ENCODE data around the gene TP53I13. TPM values are rescaled to one million over a fixed set of nuclear protein-coding genes. Genes with fewer than 3 reads are reported as not detected.
A peak's percentile ranks its signal among the peaks of the same experiment; 100 is the strongest.

Gene TP53I13
- total and polyA plus RNA-seq, 2 donors from 2014 or later, result 51.6 to 75.5 TPM

DNA sequence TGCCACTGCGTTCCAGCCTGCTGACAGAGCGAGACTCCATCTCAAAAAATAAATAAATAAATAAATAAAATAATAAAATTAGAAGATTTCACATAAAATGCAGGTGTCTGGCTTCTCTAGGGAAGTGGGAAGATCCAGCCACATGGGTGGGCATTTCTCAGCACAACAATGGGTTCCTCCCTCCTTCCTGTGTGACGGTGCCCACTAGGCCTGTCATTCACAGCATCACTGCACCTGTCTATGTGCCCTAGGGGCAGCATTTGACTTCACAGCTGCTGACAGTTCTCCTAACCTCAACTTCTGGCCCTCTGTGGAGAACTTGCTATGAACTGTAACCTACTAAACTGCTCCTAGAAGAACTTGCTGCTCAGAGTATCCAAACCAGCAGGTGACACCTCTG is 4.7 kb upstream of the TP53I13 start:
- peaks cover 0 to 5% (median 4%) of the 10 kb centered on the region in 3 donors for H3K36me3 ChIP-seq (ENCODE audit: control insufficient read depth in 2 of 3, insufficient read depth in 3 of 3, low read length in 3 of 3)
- H3K4me3 ChIP-seq (ENCODE audit: low read length in 3 of 3), result peak overlapping the region in 1 of 3 donors; percentile 5
- H3K27me3 ChIP-seq (ENCODE audit: control insufficient read depth, insufficient read depth, low read length), result no peaks in the 10 kb centered on the region
- H3K9ac ChIP-seq (ENCODE audit: low read length in 3 of 3), result no peak overlapping the region
- peaks cover 0 to 12% (median 4%) of the 10 kb centered on the region in 3 donors for H3K4me1 ChIP-seq (ENCODE audit: control insufficient read depth in 2 of 3, insufficient read depth in 2 of 3, low read depth in 1 of 3, low read length in 3 of 3)
- intact Hi-C loops (cut with DNase I), result no loop called here
- FAIRE-seq (no peak), DNase-seq (no peak)
- H3K27ac ChIP-seq (ENCODE audit: low read depth in 2 of 2, low read length in 2 of 2), result no peak overlapping the region
- H3K9me3 ChIP-seq (ENCODE audit: control insufficient read depth in 2 of 3, insufficient read depth in 1 of 3, low read length in 3 of 3), result no peaks in the 10 kb centered on the region
- TF ChIP-seq, protein P1, sequence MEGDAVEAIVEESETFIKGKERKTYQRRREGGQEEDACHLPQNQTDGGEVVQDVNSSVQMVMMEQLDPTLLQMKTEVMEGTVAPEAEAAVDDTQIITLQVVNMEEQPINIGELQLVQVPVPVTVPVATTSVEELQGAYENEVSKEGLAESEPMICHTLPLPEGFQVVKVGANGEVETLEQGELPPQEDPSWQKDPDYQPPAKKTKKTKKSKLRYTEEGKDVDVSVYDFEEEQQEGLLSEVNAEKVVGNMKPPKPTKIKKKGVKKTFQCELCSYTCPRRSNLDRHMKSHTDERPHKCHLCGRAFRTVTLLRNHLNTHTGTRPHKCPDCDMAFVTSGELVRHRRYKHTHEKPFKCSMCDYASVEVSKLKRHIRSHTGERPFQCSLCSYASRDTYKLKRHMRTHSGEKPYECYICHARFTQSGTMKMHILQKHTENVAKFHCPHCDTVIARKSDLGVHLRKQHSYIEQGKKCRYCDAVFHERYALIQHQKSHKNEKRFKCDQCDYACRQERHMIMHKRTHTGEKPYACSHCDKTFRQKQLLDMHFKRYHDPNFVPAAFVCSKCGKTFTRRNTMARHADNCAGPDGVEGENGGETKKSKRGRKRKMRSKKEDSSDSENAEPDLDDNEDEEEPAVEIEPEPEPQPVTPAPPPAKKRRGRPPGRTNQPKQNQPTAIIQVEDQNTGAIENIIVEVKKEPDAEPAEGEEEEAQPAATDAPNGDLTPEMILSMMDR (IDR thresholded peaks at IDR 0.05; ENCODE audit: borderline replicate concordance, extremely low read depth, insufficient read depth), result no peak

DNA sequence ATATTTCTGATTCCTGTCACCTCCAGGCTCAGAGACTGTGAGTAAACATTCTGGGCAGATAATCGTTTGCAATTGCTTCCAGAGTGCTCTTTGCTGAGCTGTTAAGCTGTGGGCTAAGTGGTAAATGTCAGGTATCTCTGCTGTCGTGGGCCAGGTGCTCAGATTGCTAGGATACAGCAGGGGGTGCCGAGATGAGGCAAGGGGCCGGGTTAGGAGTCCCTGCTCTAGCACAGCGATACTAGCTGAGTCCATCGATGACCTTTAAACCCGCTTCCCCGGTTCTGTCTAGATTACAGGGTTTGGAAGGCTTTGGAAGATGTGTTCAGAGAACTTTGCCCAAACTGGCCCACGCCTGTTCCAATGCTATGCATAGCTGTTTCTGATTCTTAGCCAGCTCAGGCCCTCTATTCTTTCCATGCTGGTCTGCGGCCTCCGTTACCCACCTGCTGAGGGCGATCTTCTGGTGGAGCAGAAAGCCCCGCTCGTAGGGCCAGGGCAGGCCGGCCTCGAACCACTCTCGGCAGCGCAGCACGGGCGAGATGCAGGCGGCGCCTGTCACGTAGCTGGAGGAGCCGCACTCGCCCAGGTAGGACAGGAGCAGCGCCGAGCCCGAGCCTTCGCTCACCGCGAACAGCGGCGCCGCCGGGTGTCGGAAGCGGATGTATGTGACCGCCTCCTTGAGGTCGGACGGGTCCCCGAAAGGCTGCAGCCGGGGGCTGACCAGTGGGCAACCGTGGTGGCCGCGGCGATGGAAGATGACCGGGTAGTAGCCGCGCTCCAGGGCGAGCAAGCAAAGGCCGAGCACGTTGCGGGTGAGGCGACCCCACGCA is 2.6 kb upstream of the TP53I13 start:
- H3K4me1 ChIP-seq (ENCODE audit: control insufficient read depth in 2 of 3, insufficient read depth in 2 of 3, low read depth in 1 of 3, low read length in 3 of 3), result peaks cover 0 to 22% (median 11%) of the 10 kb centered on the region in 3 donors
- TF ChIP-seq, protein P1 (IDR thresholded peaks at IDR 0.05; ENCODE audit: borderline replicate concordance, extremely low read depth, insufficient read depth), result no peak
- peak overlapping the region; percentile 54 to 63 for H3K27ac ChIP-seq (ENCODE audit: low read depth in 2 of 2, low read length in 2 of 2)
- peak; percentile 25 to 86 (median 49) for DNase-seq
- intact Hi-C loops (cut with DNase I), result no loop called here
- peak overlapping the region in 2 of 3 donors; percentile 2 to 66 for H3K4me3 ChIP-seq (ENCODE audit: low read length in 3 of 3)
- H3K36me3 ChIP-seq (ENCODE audit: control insufficient read depth in 2 of 3, insufficient read depth in 3 of 3, low read length in 3 of 3), result peaks cover 0 to 5% (median 4%) of the 10 kb centered on the region in 3 donors
- no peaks in the 10 kb centered on the region for H3K27me3 ChIP-seq (ENCODE audit: control insufficient read depth, insufficient read depth, low read length)
- peak overlapping the region in 1 of 3 donors; percentile 65 for H3K9ac ChIP-seq (ENCODE audit: low read length in 3 of 3)
- no peak for FAIRE-seq
- no peaks in the 10 kb centered on the region for H3K9me3 ChIP-seq (ENCODE audit: control insufficient read depth in 2 of 3, insufficient read depth in 1 of 3, low read length in 3 of 3)

DNA sequence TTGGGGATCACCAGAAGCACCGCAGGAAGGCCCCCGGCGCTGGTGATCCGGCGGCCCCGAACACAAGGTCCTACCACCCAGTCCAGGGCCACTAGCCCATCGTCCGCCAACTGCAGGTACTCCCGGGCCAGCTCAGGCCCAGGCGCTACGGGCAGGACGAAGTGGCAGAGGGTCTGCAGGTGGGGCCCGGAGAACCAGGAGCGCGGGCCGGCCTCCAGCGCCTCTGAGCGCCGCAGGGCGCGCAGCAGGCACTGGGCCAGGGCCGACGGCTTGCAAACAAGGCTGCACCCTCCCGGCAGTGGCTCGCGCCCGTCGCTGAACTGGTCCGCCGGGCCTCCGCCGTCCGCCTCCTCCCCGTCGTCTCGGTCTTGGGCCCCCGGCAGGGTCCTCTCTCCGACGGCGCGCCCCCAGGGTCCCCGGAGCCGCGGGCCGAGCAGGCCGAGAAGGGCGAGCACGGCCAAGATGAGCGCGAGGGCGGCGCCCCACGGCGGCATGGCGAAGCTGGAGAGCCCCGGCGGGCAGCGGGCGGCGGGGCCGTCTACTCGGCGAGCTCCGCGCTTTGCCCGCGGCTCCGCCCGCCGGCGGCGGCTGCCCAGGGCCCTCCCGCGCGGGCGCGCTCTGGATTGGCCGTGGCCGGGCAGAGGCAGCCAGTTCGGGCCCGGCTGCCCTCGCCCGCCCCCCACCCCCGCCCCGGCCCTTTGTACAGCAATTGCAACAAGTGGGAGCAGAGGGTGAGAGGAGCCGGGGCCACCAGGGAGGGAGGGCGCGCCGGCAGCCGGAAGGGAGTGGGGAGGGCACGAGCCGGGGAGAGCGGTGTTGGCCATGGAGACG is 1.8 kb upstream of the TP53I13 start, which contains the start of gene ABHD15:
TSS of gene ABHD15 (minus strand) at position 565 of the 831 bp plus-strand sequence. CDS start at position 494, 71 bp downstream.
- Histone ChIP-seq H3K4me3 (ENCODE audit: low read length in 3 of 3) (peak within 1 kb of the TSS; percentile 34 to 86 (median 81)), H3K4me1 (ENCODE audit: control insufficient read depth in 2 of 3, insufficient read depth in 2 of 3, low read depth in 1 of 3, low read length in 3 of 3) (peaks cover 0 to 22% (median 11%) of the 10 kb centered on the region in 3 donors), H3K9ac (ENCODE audit: low read length in 3 of 3) (peak within 1 kb of the TSS in 2 of 3 donors; percentile 63 to 75), H3K36me3 (ENCODE audit: control insufficient read depth in 2 of 3, insufficient read depth in 3 of 3, low read length in 3 of 3) (peaks cover 0 to 3% (median 2%) of the 10 kb centered on the region in 3 donors), H3K27ac (ENCODE audit: low read depth in 2 of 2, low read length in 2 of 2) (peak within 1 kb of the TSS; percentile 87 to 91), H3K9me3 (ENCODE audit: control insufficient read depth in 2 of 3, insufficient read depth in 1 of 3, low read length in 3 of 3) (no peaks in the 10 kb centered on the region), H3K27me3 (ENCODE audit: control insufficient read depth, insufficient read depth, low read length) (no peaks in the 10 kb centered on the region)
- intact Hi-C loops (cut with DNase I), result no loop called here
- peak; percentile 69 to 90 (median 77) for DNase-seq
- TF ChIP-seq, protein P1 (IDR thresholded peaks at IDR 0.05; ENCODE audit: borderline replicate concordance, extremely low read depth, insufficient read depth), result no peak
- no peak for FAIRE-seq

Data from kidney (tissue), 14 donors.